Transverse colon (tissue), 4 donors: Measurements from ENCODE around the gene TUBE1.
"Not testable (repeated sequence)": the region's sequence is repeated elsewhere in the genome, so short reads cannot be mapped to it uniquely, and the experiment has no call there.

ENCODE experiments used
- POLR2A ChIP-seq: fragments of 450-650 bp; IDR thresholded peaks from one replicate; pipeline ENCODE4 v1.6.1; 2016; ENCODE audit warnings: antibody characterized with exemption, mild to moderate bottlenecking, moderate library complexity
- POLR2AphosphoS5 ChIP-seq, 3 donors: sonication (generic); formaldehyde crosslinking; IDR thresholded peaks; one replicate each; pipeline ENCODE4 v1.6.1; 2016; ENCODE audit warnings: antibody characterized with exemption in 3 of 3
- TF ChIP-seq, protein P1 (sequence below), 5 experiments: fragments of 200-600 bp in 3 of 5; fragments of 450-650 bp in 2 of 5; sonication (generic) in 3 of 5; IDR thresholded peaks; 1 replicate in 2 of 5; 2 replicates in 3 of 5; pipeline ENCODE4 v1.5.1; 2016 to 2017; ENCODE audit warnings: antibody characterized with exemption in 5 of 5, inconsistent platforms in 3 of 5, mild to moderate bottlenecking in 2 of 5, moderate library complexity in 1 of 5

DNA sequence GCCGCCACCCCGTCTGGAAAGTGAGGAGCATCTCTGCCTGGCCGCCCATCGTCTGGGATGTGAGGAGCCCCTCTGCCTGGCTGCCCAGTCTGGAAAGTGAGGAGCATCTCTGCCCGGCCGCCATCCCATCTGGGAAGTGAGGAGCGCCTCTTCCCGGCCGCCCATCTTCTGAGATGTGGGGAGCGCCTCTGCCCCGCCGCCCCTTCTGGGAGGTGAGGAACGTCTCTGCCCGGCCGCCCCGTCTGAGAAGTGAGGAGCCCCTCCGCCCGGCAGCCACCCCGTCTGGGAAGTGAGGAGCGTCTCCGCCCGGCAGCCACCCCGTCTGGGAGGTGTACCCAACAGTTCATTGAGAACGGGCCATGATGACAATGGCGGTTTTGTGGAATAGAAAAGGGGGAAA is 39.8 kb downstream of the TUBE1 start:
- TF ChIP-seq, protein P1, sequence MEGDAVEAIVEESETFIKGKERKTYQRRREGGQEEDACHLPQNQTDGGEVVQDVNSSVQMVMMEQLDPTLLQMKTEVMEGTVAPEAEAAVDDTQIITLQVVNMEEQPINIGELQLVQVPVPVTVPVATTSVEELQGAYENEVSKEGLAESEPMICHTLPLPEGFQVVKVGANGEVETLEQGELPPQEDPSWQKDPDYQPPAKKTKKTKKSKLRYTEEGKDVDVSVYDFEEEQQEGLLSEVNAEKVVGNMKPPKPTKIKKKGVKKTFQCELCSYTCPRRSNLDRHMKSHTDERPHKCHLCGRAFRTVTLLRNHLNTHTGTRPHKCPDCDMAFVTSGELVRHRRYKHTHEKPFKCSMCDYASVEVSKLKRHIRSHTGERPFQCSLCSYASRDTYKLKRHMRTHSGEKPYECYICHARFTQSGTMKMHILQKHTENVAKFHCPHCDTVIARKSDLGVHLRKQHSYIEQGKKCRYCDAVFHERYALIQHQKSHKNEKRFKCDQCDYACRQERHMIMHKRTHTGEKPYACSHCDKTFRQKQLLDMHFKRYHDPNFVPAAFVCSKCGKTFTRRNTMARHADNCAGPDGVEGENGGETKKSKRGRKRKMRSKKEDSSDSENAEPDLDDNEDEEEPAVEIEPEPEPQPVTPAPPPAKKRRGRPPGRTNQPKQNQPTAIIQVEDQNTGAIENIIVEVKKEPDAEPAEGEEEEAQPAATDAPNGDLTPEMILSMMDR (IDR thresholded peaks at IDR 0.05) = not testable (repeated sequence)
- not testable (repeated sequence) for TF ChIP-seq POLR2AphosphoS5 (IDR thresholded peaks at IDR 0.05); POLR2A
